T-helper 2 cell treated with Interferon-gamma antibody and Interleukin-4, amounts not matched to agents 100 ng/mL and 5 ng/mL, for 36 hours (primary cell): ENCODE results near the gene ZNF516. TPM values are rescaled to one million over a fixed set of nuclear protein-coding genes. Genes with fewer than 3 reads are reported as not detected.

Experiments used
- intact Hi-C: fragments of 100-400 bp; cut with micrococcal nuclease; formaldehyde crosslinking; loops from one replicate; pipeline ENCODE4 v1.15.1; 2023
- total RNA-seq: library from RNA; stranded (reverse); gene quantifications from 2 replicates; pipeline ENCODE4 v1.2.3, GENCODE V29; 2022

The ZNF516 gene
- total RNA-seq, 1 donor from 2014 or later: 2.2 TPM

DNA sequence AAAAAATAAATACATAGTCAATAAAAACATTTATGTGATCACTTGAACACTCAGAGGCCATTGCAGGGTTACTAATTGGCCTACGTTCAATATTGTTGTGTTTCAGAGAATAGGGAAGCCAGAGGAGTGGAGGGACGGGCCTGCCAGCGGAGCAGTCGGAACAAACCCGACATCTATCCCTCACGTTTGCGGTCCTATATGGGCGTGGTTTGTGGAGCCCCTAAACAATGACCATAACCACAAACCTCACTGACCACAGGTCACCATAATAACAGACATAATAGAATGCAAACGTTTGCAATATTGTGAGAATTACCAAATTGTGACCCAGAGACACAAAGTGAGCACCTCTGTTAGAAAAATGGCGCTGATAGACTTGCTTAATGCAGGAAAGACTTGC lies 19.5 kb upstream of the ZNF516 start:
- intact Hi-C loops: no loop called here

- intact Hi-C loops: no loop called here
Observed at GRCh38 chr18:76507830-76508385, 12.9 kb upstream of the ZNF516 start.

- intact Hi-C loops: no loop called here
Observed at GRCh38 chr18:76506974-76507764, 12.1 kb upstream of the ZNF516 start.

DNA sequence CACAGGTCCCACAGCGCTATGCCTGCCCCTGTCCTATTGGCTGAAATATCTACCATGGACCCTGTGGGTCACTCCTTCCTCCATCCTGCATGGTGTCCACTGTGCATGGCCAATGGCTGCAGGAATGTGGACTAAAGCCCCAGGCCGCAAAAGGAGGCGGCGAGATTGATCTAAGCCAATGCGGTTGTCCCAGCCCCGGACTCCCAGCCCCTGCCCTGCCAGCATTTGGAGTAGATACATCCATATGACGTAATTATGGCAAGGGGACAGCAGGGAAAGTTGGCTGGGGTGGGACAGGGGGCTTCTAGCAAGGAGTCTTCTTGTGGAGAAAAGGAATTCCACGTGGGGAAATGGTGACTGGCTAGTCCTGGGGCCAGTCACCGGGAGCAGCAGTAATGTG lies 11.4 kb upstream of the ZNF516 start:
- intact Hi-C loops: no loop called here

DNA sequence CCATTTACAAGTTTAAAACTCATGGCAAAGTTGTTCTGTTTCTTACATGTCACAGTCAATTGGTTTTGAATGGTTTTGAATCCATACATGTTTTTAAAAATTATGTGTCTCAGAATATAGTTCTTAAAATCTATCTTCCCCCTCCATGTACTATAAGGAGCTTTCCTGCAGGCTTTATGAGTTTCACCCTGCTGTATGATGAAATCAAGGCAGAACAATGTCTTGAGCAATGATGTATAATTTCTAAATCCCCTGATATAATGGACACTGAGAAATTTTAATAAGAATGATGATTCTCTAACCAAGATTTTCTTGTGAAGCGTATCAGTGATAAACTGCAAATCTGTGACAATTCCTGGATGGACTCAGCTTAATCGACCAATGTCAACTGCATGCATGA lies 10.6 kb upstream of the ZNF516 start:
- intact Hi-C loops: no loop called here

GRCh38 chr18:76504749-76505148 lies 9.7 kb upstream of the ZNF516 start:
- intact Hi-C loops: no loop called here

DNA sequence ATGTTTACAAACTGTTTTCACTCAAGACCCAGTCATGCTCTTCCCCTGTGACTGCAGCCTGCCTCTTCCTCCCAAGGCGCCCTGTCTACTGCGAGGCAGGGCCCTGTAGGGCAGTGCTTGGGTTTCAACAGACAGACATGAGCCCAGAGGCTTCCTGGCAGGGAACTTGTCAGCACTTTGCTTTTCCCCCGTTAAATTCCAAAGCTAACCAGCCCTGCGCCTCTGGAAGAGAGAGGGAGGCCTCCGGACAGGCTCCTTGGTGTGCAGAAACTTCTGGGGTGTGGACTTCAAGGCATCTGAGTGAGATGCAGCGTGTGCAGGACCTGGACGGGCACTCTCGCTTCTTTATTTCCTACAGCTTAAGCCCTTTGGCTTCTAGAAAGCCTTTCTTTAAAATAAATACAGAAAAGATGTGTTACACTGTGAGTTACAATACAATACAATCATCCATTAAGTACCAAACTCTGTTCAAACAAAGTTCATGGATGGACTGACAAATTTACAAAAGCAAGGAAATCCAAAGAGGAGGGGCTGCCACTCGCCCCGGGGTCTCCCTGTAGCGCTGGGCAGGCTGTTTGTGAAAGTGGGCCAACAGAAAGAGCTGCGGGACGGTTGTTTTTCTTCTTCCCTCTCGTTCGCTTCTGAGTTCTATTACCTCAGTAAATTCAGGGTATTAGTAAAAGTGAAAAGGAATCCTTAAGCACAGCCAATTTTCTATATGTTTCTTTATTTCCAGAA lies 8.8 kb upstream of the ZNF516 start:
- intact Hi-C loops: no loop called here

GRCh38 chr18:76502551-76502950 lies 7.5 kb upstream of the ZNF516 start:
- intact Hi-C loops: no loop called here

DNA sequence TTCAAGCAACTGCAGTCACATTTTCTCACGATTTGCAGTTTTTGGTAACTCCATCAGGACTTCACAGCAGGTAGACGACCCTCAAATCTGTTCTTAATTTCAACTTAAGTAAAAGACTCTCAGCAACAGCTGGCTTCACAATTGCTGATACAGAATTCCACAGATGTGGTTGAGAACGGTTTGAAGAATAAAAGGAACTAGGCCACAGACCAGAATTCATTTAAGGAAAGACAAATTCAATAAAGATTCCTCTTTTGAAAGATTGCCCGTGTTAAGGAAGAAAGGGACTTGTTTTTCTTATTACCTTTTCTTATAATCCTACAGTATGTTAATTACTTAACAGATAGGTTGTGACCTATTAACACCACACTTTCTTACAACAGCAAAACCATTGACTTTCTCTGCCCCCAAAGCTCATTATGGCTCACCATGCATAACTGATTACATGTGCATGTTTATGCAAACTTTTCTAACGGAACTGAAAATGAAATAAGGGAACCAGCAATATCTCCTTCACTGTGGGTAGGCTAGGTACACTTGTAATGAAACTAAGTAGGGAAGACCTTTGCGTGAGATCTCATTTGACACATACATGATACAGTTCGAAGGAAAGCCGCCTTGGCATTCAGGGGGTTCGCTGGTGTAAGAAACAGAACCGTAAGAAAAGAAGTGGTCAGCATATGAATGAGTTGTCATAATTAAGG lies 4.7 kb upstream of the ZNF516 start:
- intact Hi-C loops: no loop called here

GRCh38 chr18:76499021-76499420 lies 4.0 kb upstream of the ZNF516 start:
- intact Hi-C loops: no loop called here

DNA sequence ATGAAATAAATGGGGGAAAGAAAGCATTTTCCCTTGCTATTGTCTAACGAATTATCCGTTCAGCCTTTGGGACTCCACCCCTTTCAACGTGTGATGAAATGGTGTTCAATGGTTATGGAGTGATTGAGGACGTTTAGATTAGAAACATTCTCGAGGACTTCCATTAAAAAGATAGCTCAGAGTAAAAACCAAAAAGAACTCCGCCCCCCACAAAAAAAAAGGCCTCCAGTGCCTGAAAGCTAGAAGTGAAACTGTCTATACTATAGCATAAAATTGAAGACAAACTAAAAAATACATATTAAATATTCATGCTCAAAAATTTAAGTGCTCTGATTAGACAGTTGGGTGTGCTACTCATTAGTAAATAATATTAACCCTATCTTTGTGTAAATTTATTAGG lies 3.0 kb upstream of the ZNF516 start:
- intact Hi-C loops: no loop called here

GRCh38 chr18:76497021-76497420 lies 2.0 kb upstream of the ZNF516 start:
- intact Hi-C loops: no loop called here

- intact Hi-C loops: no loop called here
Observed at GRCh38 chr18:76496194-76496890, 1.3 kb upstream of the ZNF516 start.

GRCh38 chr18:76495435-76496193 lies 572 bp upstream of the ZNF516 start:
- intact Hi-C loops: no loop called here

GRCh38 chr18:76494231-76495005 lies 624 bp downstream of the ZNF516 start:
- intact Hi-C loops: loop anchor here (5.0 kb wide), 6 partner anchors 97 to 1997 kb away; partner anchors contain the start of genes CNDP2, MBP and PTGR3

DNA sequence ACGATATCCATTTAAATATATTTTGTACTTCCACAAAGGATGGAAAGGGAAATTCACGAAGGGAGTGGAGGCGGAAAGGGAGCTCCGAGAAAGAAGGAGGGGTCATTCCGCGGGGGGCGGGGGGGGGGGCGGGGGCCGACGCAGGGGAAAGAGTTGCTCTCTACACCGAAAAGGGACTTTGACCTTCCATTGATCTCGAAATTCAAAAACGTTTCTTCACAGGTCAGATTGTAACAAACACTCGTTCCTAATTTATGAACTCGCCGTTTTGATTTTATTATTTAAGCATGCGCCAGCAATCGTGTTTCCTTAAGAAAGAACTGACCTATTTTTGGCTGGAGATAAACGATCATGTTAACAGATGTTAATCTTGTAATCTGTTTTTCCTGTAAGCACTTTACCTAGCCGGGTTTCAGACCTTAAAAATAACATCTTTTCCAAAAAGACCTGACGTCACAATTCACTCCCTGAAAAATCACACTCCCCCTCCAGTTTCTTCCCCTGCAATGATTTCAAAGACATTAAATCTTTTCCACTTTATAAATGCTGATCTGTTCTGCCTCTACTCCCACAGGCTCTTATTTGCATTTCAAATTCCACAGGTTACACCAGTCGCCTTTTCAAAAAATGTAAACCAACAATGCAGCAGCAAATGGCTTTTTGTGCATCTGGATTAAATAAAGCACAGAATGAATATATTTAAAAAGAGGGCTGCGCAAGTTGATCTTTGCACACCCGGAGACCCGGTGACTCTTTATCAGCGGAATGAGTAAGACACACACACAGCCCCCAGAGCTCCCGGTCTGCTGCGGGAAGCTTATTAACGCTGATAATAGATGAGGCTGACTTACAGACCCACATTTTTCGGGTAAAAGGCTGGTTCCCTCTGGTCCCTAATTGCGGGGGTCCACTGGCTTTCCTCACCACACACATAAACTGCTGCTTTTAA lies 1.6 kb downstream of the ZNF516 start:
- intact Hi-C loops: loop anchor here (1.0 to 5.0 kb wide), 8 partner anchors 96 to 1996 kb away; partner anchors contain the start of genes CNDP2, MBP, PTGR3 and ZNF236

- intact Hi-C loops: loop anchor here (1.0 to 5.0 kb wide), 8 partner anchors 95 to 1995 kb away; partner anchors contain the start of genes CNDP2, MBP, PTGR3 and ZNF236
Observed at GRCh38 chr18:76492669-76493212, 2.3 kb downstream of the ZNF516 start.
